Measurements from ENCODE around the gene THAP11.

GRCh38 chr16:67845291-67846062, 3.4 kb downstream of the THAP11 start:
- TF ChIP-seq CTCF (IDR thresholded peaks at IDR 0.05; ENCODE audit: borderline replicate concordance, extremely low read depth, low read length, poor library complexity, severe bottlenecking) (no peak), EZH2 (IDR thresholded peaks at IDR 0.05; ENCODE audit: borderline replicate concordance, low read depth, low read length, severe bottlenecking) (no peak)
